BJ (cell line): Measurements from ENCODE around the gene L3MBTL4. TPM values are rescaled to one million over a fixed set of nuclear protein-coding genes. Genes with fewer than 3 reads are reported as not detected.

Experiments
- CTCF ChIA-PET: fragments of 350-600 bp; formaldehyde crosslinking; extraction: SDS; loops from one replicate; lab custom pipeline; 2021; ENCODE audit warnings: antibody characterized with exemption, inconsistent platforms; lab: Yijun Ruan, JAX
- POLR2A ChIA-PET: fragments of 300-600 bp; sonication (Branson Sonifier 250); formaldehyde crosslinking; extraction: SDS; loops from one replicate; lab custom pipeline; 2021; ENCODE audit warnings: antibody characterized with exemption; lab: Charles Lee
- DNase-seq: peaks from one replicate; pipeline ENCODE4 v3.0.0-alpha.2; 2011; ENCODE audit warnings: low read depth
- H3K27me3 ChIP-seq: 2 replicates; pipeline ENCODE4 v1.6.0; 2011; ENCODE audit warnings: low read length; ENCODE audit not compliant: control insufficient read depth, insufficient read depth
- H3K36me3 ChIP-seq: 2 replicates; pipeline ENCODE4 v1.5.1; 2011; ENCODE audit warnings: low read length; ENCODE audit not compliant: control insufficient read depth, insufficient read depth
- H3K4me3 ChIP-seq: 2 replicates; pipeline ENCODE4 v1.5.1; 2011; ENCODE audit warnings: low read depth, mild to moderate bottlenecking, control low read depth, low read length
- polyA plus RNA-seq: library from polyadenylated mRNA; depleted of rRNA; stranded (reverse); fragments of >200 nt; gene quantifications from 2 replicates; pipeline ENCODE4 v1.2.3, GENCODE V29; 2011
- TF ChIP-seq, protein P1 (sequence below): IDR thresholded peaks from 2 replicates; pipeline ENCODE4 v1.5.1; 2011; ENCODE audit warnings: low read depth, mild to moderate bottlenecking, control low read depth, inconsistent platforms, low read length, moderate library complexity; ENCODE audit not compliant: insufficient read depth

Gene L3MBTL4
- polyA plus RNA-seq, 1 experiment = not detected

DNA sequence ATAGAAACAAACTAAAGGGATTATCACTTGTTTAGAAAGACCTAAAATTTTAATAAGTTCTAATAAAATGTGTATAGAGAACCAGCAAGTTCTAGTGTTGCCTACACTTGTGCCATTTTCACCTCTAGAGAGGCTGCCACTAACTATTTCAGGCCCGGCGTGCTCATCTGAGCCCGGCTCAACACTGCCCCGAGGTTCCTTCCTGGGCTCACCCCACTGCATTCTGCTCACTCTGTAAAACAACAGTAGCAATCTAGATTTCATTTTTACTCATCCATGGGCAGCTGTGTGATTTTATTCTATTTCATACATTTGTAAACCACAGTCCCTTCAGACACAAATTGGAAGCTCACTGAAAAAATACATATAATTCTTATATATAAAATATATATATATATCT lies 253.2 kb downstream of the L3MBTL4 start:
- H3K36me3 ChIP-seq = no peaks in the 10 kb centered on the region
- H3K4me3 ChIP-seq = no peak overlapping the region
- H3K27me3 ChIP-seq = no peaks in the 10 kb centered on the region
- TF ChIP-seq, protein P1, sequence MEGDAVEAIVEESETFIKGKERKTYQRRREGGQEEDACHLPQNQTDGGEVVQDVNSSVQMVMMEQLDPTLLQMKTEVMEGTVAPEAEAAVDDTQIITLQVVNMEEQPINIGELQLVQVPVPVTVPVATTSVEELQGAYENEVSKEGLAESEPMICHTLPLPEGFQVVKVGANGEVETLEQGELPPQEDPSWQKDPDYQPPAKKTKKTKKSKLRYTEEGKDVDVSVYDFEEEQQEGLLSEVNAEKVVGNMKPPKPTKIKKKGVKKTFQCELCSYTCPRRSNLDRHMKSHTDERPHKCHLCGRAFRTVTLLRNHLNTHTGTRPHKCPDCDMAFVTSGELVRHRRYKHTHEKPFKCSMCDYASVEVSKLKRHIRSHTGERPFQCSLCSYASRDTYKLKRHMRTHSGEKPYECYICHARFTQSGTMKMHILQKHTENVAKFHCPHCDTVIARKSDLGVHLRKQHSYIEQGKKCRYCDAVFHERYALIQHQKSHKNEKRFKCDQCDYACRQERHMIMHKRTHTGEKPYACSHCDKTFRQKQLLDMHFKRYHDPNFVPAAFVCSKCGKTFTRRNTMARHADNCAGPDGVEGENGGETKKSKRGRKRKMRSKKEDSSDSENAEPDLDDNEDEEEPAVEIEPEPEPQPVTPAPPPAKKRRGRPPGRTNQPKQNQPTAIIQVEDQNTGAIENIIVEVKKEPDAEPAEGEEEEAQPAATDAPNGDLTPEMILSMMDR = no peak
- CTCF ChIA-PET = no interaction called here
- POLR2A ChIA-PET = no interaction called here
- DNase-seq = no peak

DNA sequence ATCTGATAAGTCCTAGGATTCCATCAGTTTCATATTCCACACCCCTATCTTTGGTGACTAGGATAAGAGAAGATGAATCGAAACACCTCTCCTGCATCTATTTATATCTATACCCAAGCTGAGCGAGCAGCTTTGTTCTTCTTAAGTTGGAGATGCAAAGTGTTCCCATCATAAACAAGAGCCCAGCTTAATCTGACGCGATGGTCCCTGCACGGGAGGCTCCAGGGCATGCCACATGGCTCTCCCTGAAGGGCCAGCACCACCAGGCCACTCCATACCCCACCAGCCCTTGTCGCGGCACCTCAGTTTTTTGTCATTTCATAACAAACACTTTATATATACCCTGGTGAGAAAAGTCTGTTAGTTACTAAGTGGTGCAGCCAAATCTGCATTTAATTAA lies 255.3 kb downstream of the L3MBTL4 start:
- DNase-seq = no peak
- ChIA-PET CTCF (no interaction called here), POLR2A (no interaction called here)
- TF ChIP-seq, protein P1 = no peak
- H3K27me3 ChIP-seq = no peaks in the 10 kb centered on the region
- no peak overlapping the region for H3K4me3 ChIP-seq
- H3K36me3 ChIP-seq = no peaks in the 10 kb centered on the region

GRCh38 chr18:6158958-6159357 lies 255.8 kb downstream of the L3MBTL4 start:
- Histone ChIP-seq H3K4me3 (no peak overlapping the region), H3K36me3 (no peaks in the 10 kb centered on the region), H3K27me3 (no peaks in the 10 kb centered on the region)
- ChIA-PET CTCF (no interaction called here), POLR2A (no interaction called here)
- TF ChIP-seq, protein P1 = no peak
- no peak for DNase-seq

- no peak for DNase-seq
- POLR2A ChIA-PET = no interaction called here
- TF ChIP-seq, protein P1 = no peak
These were observed 258.3 kb downstream of the L3MBTL4 start for GRCh38 chr18:6156446-6156845.

DNA sequence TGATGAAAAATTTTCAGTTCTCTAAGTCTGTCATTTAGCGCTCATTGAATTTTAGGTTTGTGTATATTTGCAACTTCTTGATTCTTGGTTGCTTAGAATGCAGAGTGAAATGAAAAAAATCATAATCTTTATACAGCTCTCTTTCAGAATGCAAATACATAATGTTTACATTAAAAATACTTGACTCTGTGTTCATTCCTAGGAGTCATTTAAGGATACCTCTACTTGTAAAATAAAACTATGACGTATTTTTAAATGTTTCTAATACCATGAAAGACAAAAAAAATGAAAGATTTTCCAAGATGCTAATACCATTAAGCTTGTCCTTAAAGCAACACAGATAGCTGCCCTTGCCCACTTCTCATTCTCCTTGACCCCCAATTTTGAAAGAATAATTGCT lies 259.0 kb downstream of the L3MBTL4 start:
- ChIA-PET POLR2A (no interaction called here), CTCF (no interaction called here)
- Histone ChIP-seq H3K36me3 (no peaks in the 10 kb centered on the region), H3K27me3 (no peaks in the 10 kb centered on the region), H3K4me3 (no peak overlapping the region)
- no peak for DNase-seq
- TF ChIP-seq, protein P1 = no peak

More at GRCh38 chr18:6156446-6156845, 258.3 kb downstream of the L3MBTL4 start:
- CTCF ChIA-PET = no interaction called here
- H3K36me3 ChIP-seq = no peaks in the 10 kb centered on the region
- no peaks in the 10 kb centered on the region for H3K27me3 ChIP-seq
- no peak overlapping the region for H3K4me3 ChIP-seq
